HepG2 (cell line): ENCODE data around the gene PPP1R27.

Experiments used
- CREB1 ChIP-seq, 2 experiments: fragments of 450-650 bp in 1 of 2; IDR thresholded peaks; 2 replicates each; pipeline ENCODE4 v1.6.1; 2016 to 2017; ENCODE audit warnings: control low read depth in 1 of 2, mild to moderate bottlenecking in 1 of 2, missing compliant biosample characterization in 1 of 2, missing genetic modification characterization in 1 of 2
- KAT2B ChIP-seq: fragments of 150-350 bp; IDR thresholded peaks from 2 replicates; pipeline ENCODE4 v1.6.1; 2014; ENCODE audit warnings: low read depth, low read length, borderline replicate concordance
- POLR2A ChIP-seq, 2 experiments: IDR thresholded peaks; 2 replicates each; pipeline ENCODE4 v1.6.1; 2011; ENCODE audit warnings: low read depth in 2 of 2, low read length in 2 of 2, mild to moderate bottlenecking in 1 of 2, moderate library complexity in 1 of 2; ENCODE audit not compliant: insufficient read depth in 1 of 2
- RFX3 ChIP-seq: IDR thresholded peaks from 2 replicates; pipeline ENCODE4 v1.6.1; 2016; ENCODE audit warnings: missing biosample characterization, missing genetic modification reagents
- TBP ChIP-seq: sonication (generic); formaldehyde crosslinking; IDR thresholded peaks from 2 replicates; pipeline ENCODE4 v1.5.0; 2020; ENCODE audit warnings: missing genetic modification reagents
- ZFX ChIP-seq: sonication (generic); formaldehyde crosslinking; IDR thresholded peaks from 2 replicates; pipeline ENCODE4 v1.4.0; 2020; ENCODE audit warnings: mild to moderate bottlenecking, low read depth, missing genetic modification reagents, moderate library complexity
- ZNF24 ChIP-seq: fragments of 450-650 bp; IDR thresholded peaks from 2 replicates; pipeline ENCODE4 v1.6.1; 2017; ENCODE audit warnings: antibody characterized with exemption, mild to moderate bottlenecking
- ZNF282 ChIP-seq: fragments of 450-650 bp; IDR thresholded peaks from 2 replicates; pipeline ENCODE4 v1.6.1; 2018; ENCODE audit not compliant: partially characterized antibody
- TF ChIP-seq, protein P1 (sequence below): sonication (generic); formaldehyde crosslinking; IDR thresholded peaks from 2 replicates; pipeline ENCODE4 v1.4.0; 2020; ENCODE audit warnings: missing genetic modification reagents
- TF ChIP-seq, protein P2 (sequence below): sonication (generic); formaldehyde crosslinking; IDR thresholded peaks from 2 replicates; pipeline ENCODE4 v1.9.0; 2022; ENCODE audit warnings: low read depth, missing genetic modification reagents
- TF ChIP-seq, protein P3 (sequence below): sonication (generic); formaldehyde crosslinking; IDR thresholded peaks from 2 replicates; pipeline ENCODE4 v1.4.0; 2020; ENCODE audit warnings: missing genetic modification reagents, borderline replicate concordance
- TF ChIP-seq, protein P4 (sequence below): sonication (generic); formaldehyde crosslinking; IDR thresholded peaks from 2 replicates; pipeline ENCODE4 v1.5.0; 2020; ENCODE audit warnings: mild to moderate bottlenecking, missing genetic modification reagents, moderate library complexity

DNA sequence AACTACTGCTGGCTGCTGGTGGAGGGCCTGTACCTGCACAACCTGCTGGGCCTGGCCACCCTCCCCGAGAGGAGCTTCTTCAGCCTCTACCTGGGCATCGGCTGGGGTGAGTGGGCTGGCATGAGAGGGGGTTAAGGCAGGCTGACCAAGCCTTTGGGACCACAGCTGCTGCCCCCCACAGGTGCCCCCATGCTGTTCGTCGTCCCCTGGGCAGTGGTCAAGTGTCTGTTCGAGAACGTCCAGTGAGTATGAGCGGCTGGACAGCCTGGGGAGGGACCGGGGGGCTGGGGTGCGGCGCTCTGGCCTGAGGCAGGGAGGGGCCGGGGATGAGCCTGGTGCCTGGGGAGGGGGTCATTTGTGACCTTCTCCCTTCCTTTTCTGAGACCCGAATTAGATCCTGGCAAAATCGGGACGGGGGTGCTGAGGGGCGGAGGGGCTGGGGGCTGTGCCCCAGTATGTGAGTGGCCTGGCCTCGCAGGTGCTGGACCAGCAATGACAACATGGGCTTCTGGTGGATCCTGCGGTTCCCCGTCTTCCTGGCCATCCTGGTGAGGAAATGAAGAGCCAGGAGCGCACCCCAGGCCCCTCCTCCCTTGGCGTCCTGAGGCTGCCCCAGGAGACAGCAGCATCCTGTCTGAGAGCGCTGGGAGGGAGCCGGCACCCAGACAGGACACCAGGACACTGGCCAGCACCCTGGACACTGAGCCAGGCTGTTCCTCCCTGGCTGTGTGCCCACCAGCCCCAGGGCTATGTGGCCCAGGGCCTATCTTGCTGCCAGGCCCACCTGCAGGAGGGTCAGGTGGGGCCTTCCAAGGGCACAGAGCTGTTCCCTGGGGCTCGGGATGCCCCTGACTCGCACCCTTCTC lies 22.9 kb downstream of the PPP1R27 start:
- no peak for TF ChIP-seq CREB1 (IDR thresholded peaks at IDR 0.05)
- TF ChIP-seq CREB1 (CRISPR knock-in tag; IDR thresholded peaks at IDR 0.05) = no peak
- TF ChIP-seq, protein P1, sequence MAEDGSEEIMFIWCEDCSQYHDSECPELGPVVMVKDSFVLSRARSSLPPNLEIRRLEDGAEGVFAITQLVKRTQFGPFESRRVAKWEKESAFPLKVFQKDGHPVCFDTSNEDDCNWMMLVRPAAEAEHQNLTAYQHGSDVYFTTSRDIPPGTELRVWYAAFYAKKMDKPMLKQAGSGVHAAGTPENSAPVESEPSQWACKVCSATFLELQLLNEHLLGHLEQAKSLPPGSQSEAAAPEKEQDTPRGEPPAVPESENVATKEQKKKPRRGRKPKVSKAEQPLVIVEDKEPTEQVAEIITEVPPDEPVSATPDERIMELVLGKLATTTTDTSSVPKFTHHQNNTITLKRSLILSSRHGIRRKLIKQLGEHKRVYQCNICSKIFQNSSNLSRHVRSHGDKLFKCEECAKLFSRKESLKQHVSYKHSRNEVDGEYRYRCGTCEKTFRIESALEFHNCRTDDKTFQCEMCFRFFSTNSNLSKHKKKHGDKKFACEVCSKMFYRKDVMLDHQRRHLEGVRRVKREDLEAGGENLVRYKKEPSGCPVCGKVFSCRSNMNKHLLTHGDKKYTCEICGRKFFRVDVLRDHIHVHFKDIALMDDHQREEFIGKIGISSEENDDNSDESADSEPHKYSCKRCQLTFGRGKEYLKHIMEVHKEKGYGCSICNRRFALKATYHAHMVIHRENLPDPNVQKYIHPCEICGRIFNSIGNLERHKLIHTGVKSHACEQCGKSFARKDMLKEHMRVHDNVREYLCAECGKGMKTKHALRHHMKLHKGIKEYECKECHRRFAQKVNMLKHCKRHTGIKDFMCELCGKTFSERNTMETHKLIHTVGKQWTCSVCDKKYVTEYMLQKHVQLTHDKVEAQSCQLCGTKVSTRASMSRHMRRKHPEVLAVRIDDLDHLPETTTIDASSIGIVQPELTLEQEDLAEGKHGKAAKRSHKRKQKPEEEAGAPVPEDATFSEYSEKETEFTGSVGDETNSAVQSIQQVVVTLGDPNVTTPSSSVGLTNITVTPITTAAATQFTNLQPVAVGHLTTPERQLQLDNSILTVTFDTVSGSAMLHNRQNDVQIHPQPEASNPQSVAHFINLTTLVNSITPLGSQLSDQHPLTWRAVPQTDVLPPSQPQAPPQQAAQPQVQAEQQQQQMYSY (CRISPR knock-in tag) = no peak
- no peak for TF ChIP-seq ZNF282
- no peak for TF ChIP-seq KAT2B
- TF ChIP-seq POLR2A (IDR thresholded peaks at IDR 0.05; ENCODE audit: insufficient read depth in 1 of 2, low read depth in 2 of 2, low read length in 2 of 2) = no peak
- TF ChIP-seq TBP = no peak
- TF ChIP-seq, protein P2, sequence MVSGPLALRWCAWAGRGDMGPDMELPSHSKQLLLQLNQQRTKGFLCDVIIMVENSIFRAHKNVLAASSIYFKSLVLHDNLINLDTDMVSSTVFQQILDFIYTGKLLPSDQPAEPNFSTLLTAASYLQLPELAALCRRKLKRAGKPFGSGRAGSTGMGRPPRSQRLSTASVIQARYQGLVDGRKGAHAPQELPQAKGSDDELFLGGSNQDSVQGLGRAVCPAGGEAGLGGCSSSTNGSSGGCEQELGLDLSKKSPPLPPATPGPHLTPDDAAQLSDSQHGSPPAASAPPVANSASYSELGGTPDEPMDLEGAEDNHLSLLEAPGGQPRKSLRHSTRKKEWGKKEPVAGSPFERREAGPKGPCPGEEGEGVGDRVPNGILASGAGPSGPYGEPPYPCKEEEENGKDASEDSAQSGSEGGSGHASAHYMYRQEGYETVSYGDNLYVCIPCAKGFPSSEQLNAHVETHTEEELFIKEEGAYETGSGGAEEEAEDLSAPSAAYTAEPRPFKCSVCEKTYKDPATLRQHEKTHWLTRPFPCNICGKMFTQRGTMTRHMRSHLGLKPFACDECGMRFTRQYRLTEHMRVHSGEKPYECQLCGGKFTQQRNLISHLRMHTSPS (CRISPR knock-in tag) = no peak
- no peak for TF ChIP-seq RFX3
- no peak for TF ChIP-seq ZFX (CRISPR knock-in tag)
- TF ChIP-seq, protein P3, sequence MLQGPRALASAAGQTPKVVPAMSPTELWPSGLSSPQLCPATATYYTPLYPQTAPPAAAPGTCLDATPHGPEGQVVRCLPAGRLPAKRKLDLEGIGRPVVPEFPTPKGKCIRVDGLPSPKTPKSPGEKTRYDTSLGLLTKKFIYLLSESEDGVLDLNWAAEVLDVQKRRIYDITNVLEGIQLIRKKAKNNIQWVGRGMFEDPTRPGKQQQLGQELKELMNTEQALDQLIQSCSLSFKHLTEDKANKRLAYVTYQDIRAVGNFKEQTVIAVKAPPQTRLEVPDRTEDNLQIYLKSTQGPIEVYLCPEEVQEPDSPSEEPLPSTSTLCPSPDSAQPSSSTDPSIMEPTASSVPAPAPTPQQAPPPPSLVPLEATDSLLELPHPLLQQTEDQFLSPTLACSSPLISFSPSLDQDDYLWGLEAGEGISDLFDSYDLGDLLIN (CRISPR knock-in tag) = no peak
- TF ChIP-seq, protein P4, sequence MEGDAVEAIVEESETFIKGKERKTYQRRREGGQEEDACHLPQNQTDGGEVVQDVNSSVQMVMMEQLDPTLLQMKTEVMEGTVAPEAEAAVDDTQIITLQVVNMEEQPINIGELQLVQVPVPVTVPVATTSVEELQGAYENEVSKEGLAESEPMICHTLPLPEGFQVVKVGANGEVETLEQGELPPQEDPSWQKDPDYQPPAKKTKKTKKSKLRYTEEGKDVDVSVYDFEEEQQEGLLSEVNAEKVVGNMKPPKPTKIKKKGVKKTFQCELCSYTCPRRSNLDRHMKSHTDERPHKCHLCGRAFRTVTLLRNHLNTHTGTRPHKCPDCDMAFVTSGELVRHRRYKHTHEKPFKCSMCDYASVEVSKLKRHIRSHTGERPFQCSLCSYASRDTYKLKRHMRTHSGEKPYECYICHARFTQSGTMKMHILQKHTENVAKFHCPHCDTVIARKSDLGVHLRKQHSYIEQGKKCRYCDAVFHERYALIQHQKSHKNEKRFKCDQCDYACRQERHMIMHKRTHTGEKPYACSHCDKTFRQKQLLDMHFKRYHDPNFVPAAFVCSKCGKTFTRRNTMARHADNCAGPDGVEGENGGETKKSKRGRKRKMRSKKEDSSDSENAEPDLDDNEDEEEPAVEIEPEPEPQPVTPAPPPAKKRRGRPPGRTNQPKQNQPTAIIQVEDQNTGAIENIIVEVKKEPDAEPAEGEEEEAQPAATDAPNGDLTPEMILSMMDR (CRISPR knock-in tag) = no peak
- TF ChIP-seq ZNF24 = no peak
